WTC11 (cell line): ENCODE measurements around the gene ST8SIA4. TPM values are rescaled to one million over a fixed set of nuclear protein-coding genes. Genes with fewer than 3 reads are reported as not detected.

Source experiments
- ATAC-seq: fragments of 200-7000 bp; cut with Tn5 transposase; 2 replicates; pipeline ENCODE4 v1.10.0; 2021; ENCODE audit warnings: mild to moderate bottlenecking, moderate library complexity
- CTCF ChIA-PET: fragments of 300-600 bp; sonication (Branson Sonifier 250); formaldehyde crosslinking; loops from one replicate; lab custom pipeline; 2021; ENCODE audit warnings: antibody characterized with exemption; lab: Charles Lee
- POLR2A ChIA-PET: fragments of 350-600 bp; sonication (Branson Sonifier 250); formaldehyde crosslinking; loops from one replicate; lab custom pipeline; 2021; ENCODE audit warnings: antibody characterized with exemption; lab: Charles Lee
- DNase-seq: peaks from one replicate; pipeline ENCODE4 v3.0.0; 2021; ENCODE audit warnings: low spot score
- H3K27ac Mint-ChIP-seq: 2 replicates; pipeline ENCODE4 v1.8.0; 2021; ENCODE audit warnings: mixed read lengths
- H3K27me3 Mint-ChIP-seq: 2 replicates; pipeline ENCODE4 v1.8.0; 2021; ENCODE audit warnings: low read depth, mild to moderate bottlenecking, moderate library complexity, mixed read lengths
- H3K36me3 Mint-ChIP-seq: 2 replicates; pipeline ENCODE4 v1.8.0; 2021; ENCODE audit warnings: mixed read lengths
- H3K4me1 Mint-ChIP-seq: 2 replicates; pipeline ENCODE4 v1.8.0; 2022; ENCODE audit warnings: mixed read lengths
- H3K4me3 Mint-ChIP-seq: 2 replicates; pipeline ENCODE4 v1.8.0; 2021; ENCODE audit warnings: mild to moderate bottlenecking, moderate library complexity, mixed read lengths
- H3K9me3 Mint-ChIP-seq: 2 replicates; pipeline ENCODE4 v1.8.0; 2021; ENCODE audit warnings: mixed read lengths
- CREM ChIP-seq: sonication (generic); formaldehyde crosslinking; IDR thresholded peaks from 2 replicates; pipeline ENCODE4 v1.8.1; 2022; ENCODE audit warnings: mild to moderate bottlenecking, missing genetic modification reagents, moderate library complexity
- FOXK1 ChIP-seq: sonication (generic); formaldehyde crosslinking; IDR thresholded peaks from 2 replicates; pipeline ENCODE4 v1.8.0; 2022; ENCODE audit warnings: mild to moderate bottlenecking, moderate library complexity, missing genetic modification reagents
- JAZF1 ChIP-seq: fragments of 250-450 bp; sonication (Bioruptor Pico); IDR thresholded peaks from 2 replicates; pipeline ENCODE4 v1.9.0; 2021; ENCODE audit warnings: moderate library complexity, mild to moderate bottlenecking, inconsistent platforms
- JUN ChIP-seq: sonication (generic); formaldehyde crosslinking; IDR thresholded peaks from 2 replicates; pipeline ENCODE4 v1.8.0; 2023; ENCODE audit warnings: mild to moderate bottlenecking, missing genetic modification reagents
- KAT7 ChIP-seq: sonication (generic); formaldehyde crosslinking; IDR thresholded peaks from 2 replicates; pipeline ENCODE4 v1.8.1; 2023; ENCODE audit warnings: missing genetic modification reagents, mild to moderate bottlenecking, borderline replicate concordance
- MYBL2 ChIP-seq: sonication (generic); formaldehyde crosslinking; IDR thresholded peaks from 2 replicates; pipeline ENCODE4 v1.8.1; 2023; ENCODE audit warnings: mild to moderate bottlenecking, moderate library complexity, missing genetic modification reagents
- NFYB ChIP-seq: sonication (generic); formaldehyde crosslinking; conservative IDR thresholded peaks from 2 replicates; pipeline ENCODE4 v1.8.0; 2022; ENCODE audit warnings: low read depth, missing genetic modification reagents
- NR2C2 ChIP-seq: sonication (generic); formaldehyde crosslinking; IDR thresholded peaks from 2 replicates; pipeline ENCODE4 v1.8.0; 2022; ENCODE audit warnings: mild to moderate bottlenecking, missing genetic modification reagents
- SMAD4 ChIP-seq: sonication (generic); formaldehyde crosslinking; IDR thresholded peaks from 2 replicates; pipeline ENCODE4 v1.8.0; 2022; ENCODE audit warnings: mild to moderate bottlenecking, missing genetic modification reagents
- SOX15 ChIP-seq: fragments of 250-450 bp; sonication (Bioruptor Pico); IDR thresholded peaks from 2 replicates; pipeline ENCODE4 v1.9.0; 2021; ENCODE audit warnings: mild to moderate bottlenecking
- SP1 ChIP-seq: sonication (generic); formaldehyde crosslinking; conservative IDR thresholded peaks from 2 replicates; pipeline ENCODE4 v1.8.1; 2022; ENCODE audit warnings: missing genetic modification reagents
- TEAD1 ChIP-seq: sonication (generic); formaldehyde crosslinking; IDR thresholded peaks from 2 replicates; pipeline ENCODE4 v1.8.0; 2022; ENCODE audit warnings: mild to moderate bottlenecking, missing genetic modification reagents
- TEAD4 ChIP-seq: sonication (generic); formaldehyde crosslinking; IDR thresholded peaks from 2 replicates; pipeline ENCODE4 v1.8.0; 2022; ENCODE audit warnings: mild to moderate bottlenecking, missing genetic modification reagents
- TP53 ChIP-seq: sonication (generic); formaldehyde crosslinking; IDR thresholded peaks from 2 replicates; pipeline ENCODE4 v1.8.1; 2023; ENCODE audit warnings: mild to moderate bottlenecking, missing genetic modification reagents
- ZNF138 ChIP-seq: sonication (generic); formaldehyde crosslinking; conservative IDR thresholded peaks from 2 replicates; pipeline ENCODE4 v1.8.1; 2022; ENCODE audit warnings: mild to moderate bottlenecking, moderate library complexity, missing genetic modification reagents
- ZNF219 ChIP-seq: sonication (generic); formaldehyde crosslinking; IDR thresholded peaks from 2 replicates; pipeline ENCODE4 v1.8.0; 2023; ENCODE audit warnings: missing genetic modification reagents, mild to moderate bottlenecking, borderline replicate concordance
- ZNF317 ChIP-seq: sonication (generic); formaldehyde crosslinking; IDR thresholded peaks from 2 replicates; pipeline ENCODE4 v1.8.1; 2023; ENCODE audit warnings: low read depth, mild to moderate bottlenecking, moderate library complexity, missing genetic modification reagents, borderline replicate concordance
- ZNF416 ChIP-seq: fragments of 250-450 bp; sonication (Bioruptor Pico); IDR thresholded peaks from 2 replicates; pipeline ENCODE4 v1.9.0; 2021; ENCODE audit warnings: mild to moderate bottlenecking, inconsistent platforms
- ZNF423 ChIP-seq: fragments of 250-450 bp; sonication (Bioruptor Pico); IDR thresholded peaks from 2 replicates; pipeline ENCODE4 v2.1.2; 2022; ENCODE audit warnings: mild to moderate bottlenecking, moderate library complexity
- total RNA-seq: library from RNA; stranded (reverse); gene quantifications from 3 replicates; pipeline ENCODE4 v1.2.3, GENCODE V29; 2021
- TF ChIP-seq, protein P1 (sequence below): sonication (generic); formaldehyde crosslinking; IDR thresholded peaks from 2 replicates; pipeline ENCODE4 v1.8.0; 2022; ENCODE audit warnings: mild to moderate bottlenecking, missing genetic modification reagents
- TF ChIP-seq, protein P2 (sequence below): sonication (generic); formaldehyde crosslinking; conservative IDR thresholded peaks from 2 replicates; pipeline ENCODE4 v1.8.1; 2023; ENCODE audit warnings: mild to moderate bottlenecking, low read depth, missing genetic modification reagents, moderate library complexity
- TF ChIP-seq, protein P3 (sequence below): sonication (generic); formaldehyde crosslinking; IDR thresholded peaks from 2 replicates; pipeline ENCODE4 v1.8.0; 2022; ENCODE audit warnings: mild to moderate bottlenecking, missing genetic modification reagents
- TF ChIP-seq, protein P4 (sequence below): fragments of 250-450 bp; sonication (Bioruptor Pico); IDR thresholded peaks from 2 replicates; pipeline ENCODE4 v1.9.0; 2021; ENCODE audit warnings: moderate library complexity, mild to moderate bottlenecking, inconsistent platforms, borderline replicate concordance
- TF ChIP-seq, protein P5 (sequence below): sonication (generic); formaldehyde crosslinking; IDR thresholded peaks from 2 replicates; pipeline ENCODE4 v1.8.1; 2023; ENCODE audit warnings: mild to moderate bottlenecking, moderate library complexity, missing genetic modification reagents
- TF ChIP-seq, protein P6 (sequence below): fragments of 200-600 bp; IDR thresholded peaks from 2 replicates; pipeline ENCODE4 v1.8.0; 2022; ENCODE audit warnings: antibody characterized with exemption

ST8SIA4 gene
- total RNA-seq, 1 experiment from 2014 or later: 1.3 TPM

- no peak for DNase-seq
- Mint-ChIP-seq H3K27me3 (no peaks in the 10 kb centered on the region), H3K27ac (no peak overlapping the region), H3K4me3 (no peak overlapping the region), H3K36me3 (peaks cover 10% of the 10 kb centered on the region), H3K4me1 (peaks cover 37% of the 10 kb centered on the region), H3K9me3 (peaks cover 8% of the 10 kb centered on the region)
- ChIA-PET POLR2A (no interaction called here), CTCF (interaction anchor here (1.0 kb wide), 2 partner anchors 80 to 122 kb away, joined by 3 read pairs; no protein-coding TSS in a partner anchor)
- no peak for TF ChIP-seq NFYB (CRISPR knock-in tag)
- TF ChIP-seq SOX15 (CRISPR knock-in tag): no peak
- TF ChIP-seq, protein P1, sequence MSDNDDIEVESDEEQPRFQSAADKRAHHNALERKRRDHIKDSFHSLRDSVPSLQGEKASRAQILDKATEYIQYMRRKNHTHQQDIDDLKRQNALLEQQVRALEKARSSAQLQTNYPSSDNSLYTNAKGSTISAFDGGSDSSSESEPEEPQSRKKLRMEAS (CRISPR knock-in tag): no peak
- TF ChIP-seq FOXK1 (CRISPR knock-in tag): no peak
- TF ChIP-seq, protein P2, sequence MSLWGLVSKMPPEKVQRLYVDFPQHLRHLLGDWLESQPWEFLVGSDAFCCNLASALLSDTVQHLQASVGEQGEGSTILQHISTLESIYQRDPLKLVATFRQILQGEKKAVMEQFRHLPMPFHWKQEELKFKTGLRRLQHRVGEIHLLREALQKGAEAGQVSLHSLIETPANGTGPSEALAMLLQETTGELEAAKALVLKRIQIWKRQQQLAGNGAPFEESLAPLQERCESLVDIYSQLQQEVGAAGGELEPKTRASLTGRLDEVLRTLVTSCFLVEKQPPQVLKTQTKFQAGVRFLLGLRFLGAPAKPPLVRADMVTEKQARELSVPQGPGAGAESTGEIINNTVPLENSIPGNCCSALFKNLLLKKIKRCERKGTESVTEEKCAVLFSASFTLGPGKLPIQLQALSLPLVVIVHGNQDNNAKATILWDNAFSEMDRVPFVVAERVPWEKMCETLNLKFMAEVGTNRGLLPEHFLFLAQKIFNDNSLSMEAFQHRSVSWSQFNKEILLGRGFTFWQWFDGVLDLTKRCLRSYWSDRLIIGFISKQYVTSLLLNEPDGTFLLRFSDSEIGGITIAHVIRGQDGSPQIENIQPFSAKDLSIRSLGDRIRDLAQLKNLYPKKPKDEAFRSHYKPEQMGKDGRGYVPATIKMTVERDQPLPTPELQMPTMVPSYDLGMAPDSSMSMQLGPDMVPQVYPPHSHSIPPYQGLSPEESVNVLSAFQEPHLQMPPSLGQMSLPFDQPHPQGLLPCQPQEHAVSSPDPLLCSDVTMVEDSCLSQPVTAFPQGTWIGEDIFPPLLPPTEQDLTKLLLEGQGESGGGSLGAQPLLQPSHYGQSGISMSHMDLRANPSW (CRISPR knock-in tag): no peak
- TF ChIP-seq ZNF423 (CRISPR knock-in tag): no peak
- TF ChIP-seq ZNF416 (CRISPR knock-in tag): no peak
- no peak for TF ChIP-seq ZNF138 (CRISPR knock-in tag)
- no peak for TF ChIP-seq JUN (CRISPR knock-in tag)
- TF ChIP-seq, protein P3, sequence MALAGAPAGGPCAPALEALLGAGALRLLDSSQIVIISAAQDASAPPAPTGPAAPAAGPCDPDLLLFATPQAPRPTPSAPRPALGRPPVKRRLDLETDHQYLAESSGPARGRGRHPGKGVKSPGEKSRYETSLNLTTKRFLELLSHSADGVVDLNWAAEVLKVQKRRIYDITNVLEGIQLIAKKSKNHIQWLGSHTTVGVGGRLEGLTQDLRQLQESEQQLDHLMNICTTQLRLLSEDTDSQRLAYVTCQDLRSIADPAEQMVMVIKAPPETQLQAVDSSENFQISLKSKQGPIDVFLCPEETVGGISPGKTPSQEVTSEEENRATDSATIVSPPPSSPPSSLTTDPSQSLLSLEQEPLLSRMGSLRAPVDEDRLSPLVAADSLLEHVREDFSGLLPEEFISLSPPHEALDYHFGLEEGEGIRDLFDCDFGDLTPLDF (CRISPR knock-in tag): no peak
- TF ChIP-seq TEAD1 (CRISPR knock-in tag): no peak
- TF ChIP-seq TEAD4 (CRISPR knock-in tag): no peak
- TF ChIP-seq CREM (CRISPR knock-in tag): no peak
- TF ChIP-seq SP1 (CRISPR knock-in tag): no peak
- no peak for ATAC-seq
Observed at GRCh38 chr5:100777680-100778300, 125.3 kb downstream of the ST8SIA4 start.

DNA sequence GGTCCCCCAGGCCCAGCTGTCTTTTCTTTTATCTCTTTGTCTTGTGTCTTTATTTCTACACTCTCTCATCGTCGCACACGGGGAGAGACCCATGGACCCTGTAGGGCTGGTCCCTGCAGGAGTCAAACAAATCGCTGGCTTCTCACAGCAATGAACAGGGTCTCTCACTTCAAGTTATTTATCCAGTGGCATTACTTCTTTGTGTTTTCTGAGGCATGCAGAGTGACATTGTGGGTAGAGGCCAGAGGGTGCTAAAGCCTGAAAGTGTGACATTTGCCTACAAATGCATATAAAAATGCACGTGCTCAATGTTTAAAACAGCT lies 127.6 kb downstream of the ST8SIA4 start:
- Mint-ChIP-seq H3K27me3 (no peaks in the 10 kb centered on the region), H3K36me3 (peaks cover 10% of the 10 kb centered on the region), H3K27ac (no peak overlapping the region), H3K4me1 (peaks cover 42% of the 10 kb centered on the region)
- TF ChIP-seq, protein P4, sequence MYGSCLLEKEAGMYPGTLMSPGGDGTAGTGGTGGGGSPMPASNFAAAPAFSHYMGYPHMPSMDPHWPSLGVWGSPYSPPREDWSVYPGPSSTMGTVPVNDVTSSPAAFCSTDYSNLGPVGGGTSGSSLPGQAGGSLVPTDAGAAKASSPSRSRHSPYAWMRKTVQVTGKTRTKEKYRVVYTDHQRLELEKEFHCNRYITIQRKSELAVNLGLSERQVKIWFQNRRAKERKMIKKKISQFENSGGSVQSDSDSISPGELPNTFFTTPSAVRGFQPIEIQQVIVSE (CRISPR knock-in tag): no peak
- TF ChIP-seq JAZF1 (CRISPR knock-in tag): no peak
- TF ChIP-seq, all 79 proteins: peak for 0
- no peak for ATAC-seq
- H3K4me3 Mint-ChIP-seq: no peak overlapping the region
- CTCF ChIA-PET: interaction anchor here (1.2 to 2.0 kb wide), 3 partner anchors 77 to 903 kb away, joined by 3 to 5 read pairs (median 4); no protein-coding TSS in a partner anchor
- H3K9me3 Mint-ChIP-seq: peaks cover 8% of the 10 kb centered on the region
- DNase-seq: no peak
- POLR2A ChIA-PET: no interaction called here

DNA sequence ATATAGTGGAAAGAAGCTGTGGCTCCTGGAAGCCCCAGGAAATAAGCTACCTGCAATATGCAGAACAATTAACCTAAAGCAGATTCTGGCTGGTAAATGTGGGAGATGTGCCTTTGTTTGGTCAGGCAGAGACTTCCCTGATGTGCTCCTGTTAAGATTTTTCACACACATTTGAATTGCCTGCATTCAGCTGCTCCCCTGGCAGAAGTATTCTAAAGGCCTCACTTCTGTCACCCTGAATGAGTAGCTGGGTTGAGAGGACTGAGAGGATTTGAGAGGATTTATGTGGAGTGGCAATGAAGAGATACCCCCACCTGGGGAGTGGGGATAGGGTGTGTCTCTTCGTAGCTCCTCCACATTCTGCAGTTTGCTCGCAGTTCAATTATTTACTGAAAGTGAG lies 130.5 kb downstream of the ST8SIA4 start:
- peak; percentile 85 for ATAC-seq
- POLR2A ChIA-PET: interaction anchor here (1.0 kb wide), 1 partner anchor 65 kb away, joined by 4 read pairs; no protein-coding TSS in a partner anchor
- TF ChIP-seq SMAD4 (no peak), ZNF317 (no peak), TP53 (no peak), MYBL2 (CRISPR knock-in tag) (no peak), JAZF1 (CRISPR knock-in tag) (no peak), ZNF219 (CRISPR knock-in tag) (no peak), SP1 (CRISPR knock-in tag) (no peak), NR2C2 (CRISPR knock-in tag) (no peak), KAT7 (CRISPR knock-in tag) (no peak)
- TF ChIP-seq, protein P5, sequence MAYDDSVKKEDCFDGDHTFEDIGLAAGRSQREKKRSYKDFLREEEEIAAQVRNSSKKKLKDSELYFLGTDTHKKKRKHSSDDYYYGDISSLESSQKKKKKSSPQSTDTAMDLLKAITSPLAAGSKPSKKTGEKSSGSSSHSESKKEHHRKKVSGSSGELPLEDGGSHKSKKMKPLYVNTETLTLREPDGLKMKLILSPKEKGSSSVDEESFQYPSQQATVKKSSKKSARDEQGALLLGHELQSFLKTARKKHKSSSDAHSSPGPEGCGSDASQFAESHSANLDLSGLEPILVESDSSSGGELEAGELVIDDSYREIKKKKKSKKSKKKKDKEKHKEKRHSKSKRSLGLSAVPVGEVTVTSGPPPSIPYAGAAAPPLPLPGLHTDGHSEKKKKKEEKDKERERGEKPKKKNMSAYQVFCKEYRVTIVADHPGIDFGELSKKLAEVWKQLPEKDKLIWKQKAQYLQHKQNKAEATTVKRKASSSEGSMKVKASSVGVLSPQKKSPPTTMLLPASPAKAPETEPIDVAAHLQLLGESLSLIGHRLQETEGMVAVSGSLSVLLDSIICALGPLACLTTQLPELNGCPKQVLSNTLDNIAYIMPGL: no peak
- TF ChIP-seq, protein P6, sequence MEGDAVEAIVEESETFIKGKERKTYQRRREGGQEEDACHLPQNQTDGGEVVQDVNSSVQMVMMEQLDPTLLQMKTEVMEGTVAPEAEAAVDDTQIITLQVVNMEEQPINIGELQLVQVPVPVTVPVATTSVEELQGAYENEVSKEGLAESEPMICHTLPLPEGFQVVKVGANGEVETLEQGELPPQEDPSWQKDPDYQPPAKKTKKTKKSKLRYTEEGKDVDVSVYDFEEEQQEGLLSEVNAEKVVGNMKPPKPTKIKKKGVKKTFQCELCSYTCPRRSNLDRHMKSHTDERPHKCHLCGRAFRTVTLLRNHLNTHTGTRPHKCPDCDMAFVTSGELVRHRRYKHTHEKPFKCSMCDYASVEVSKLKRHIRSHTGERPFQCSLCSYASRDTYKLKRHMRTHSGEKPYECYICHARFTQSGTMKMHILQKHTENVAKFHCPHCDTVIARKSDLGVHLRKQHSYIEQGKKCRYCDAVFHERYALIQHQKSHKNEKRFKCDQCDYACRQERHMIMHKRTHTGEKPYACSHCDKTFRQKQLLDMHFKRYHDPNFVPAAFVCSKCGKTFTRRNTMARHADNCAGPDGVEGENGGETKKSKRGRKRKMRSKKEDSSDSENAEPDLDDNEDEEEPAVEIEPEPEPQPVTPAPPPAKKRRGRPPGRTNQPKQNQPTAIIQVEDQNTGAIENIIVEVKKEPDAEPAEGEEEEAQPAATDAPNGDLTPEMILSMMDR: no peak
- Mint-ChIP-seq H3K9me3 (peaks cover 8% of the 10 kb centered on the region), H3K4me3 (no peak overlapping the region), H3K27me3 (no peaks in the 10 kb centered on the region), H3K27ac (peak overlapping the region; percentile 92), H3K4me1 (peaks cover 25% of the 10 kb centered on the region), H3K36me3 (peaks cover 10% of the 10 kb centered on the region)
- no peak for DNase-seq
- CTCF ChIA-PET: interaction anchor here (0.9 to 1.8 kb wide), 6 partner anchors 56 to 906 kb away, joined by 3 to 9 read pairs (median 4); partner anchors contain the start of gene ST8SIA4
